ENCODE data around the gene POLL. TPM values are rescaled to one million over a fixed set of nuclear protein-coding genes. Genes with fewer than 3 reads are reported as not detected.

POLL gene
- total RNA-seq, 5 donors from 2014 or later (not counting 1 experiment from before 2014, with no cell fraction given) = 27.1 to 52.6 (median 43.4) TPM

GRCh38 chr10:101617102-101617823 lies 29.2 kb upstream of the POLL start:
- no peaks in the 10 kb centered on the region for H3K4me1 ChIP-seq (ENCODE audit: control insufficient read depth in 1 of 2, extremely low read depth in 1 of 2, insufficient read depth in 2 of 2, low read length in 2 of 2)
- no peaks in the 10 kb centered on the region for H3K9me3 ChIP-seq
- no peak for DNase-seq
- POLR2A ChIA-PET = no interaction called here
- H3K36me3 Mint-ChIP-seq = peaks cover 40% of the 10 kb centered on the region
- peak overlapping the region; percentile 31 to 53 for H3K27ac Mint-ChIP-seq
- H3K9me3 Mint-ChIP-seq = no peaks in the 10 kb centered on the region
- H3K4me3 ChIP-seq (ENCODE audit: control insufficient read depth in 1 of 2, extremely low read depth in 1 of 2, low read length in 1 of 2) = no peak overlapping the region
- peaks cover 23 to 85% of the 10 kb centered on the region in 2 donors for H3K36me3 ChIP-seq (ENCODE audit: control insufficient read depth in 2 of 2, extremely low read depth in 1 of 2, insufficient read depth in 1 of 2, low read length in 1 of 2)
- no peak for ATAC-seq (replicated peaks in 1 of 4)
- H3K4me1 Mint-ChIP-seq = peaks cover 0 to 6% (median 6%) of the 10 kb centered on the region in 3 donors
- H3K27me3 ChIP-seq (replicated peaks in 1 of 2; ENCODE audit: control insufficient read depth in 2 of 2, extremely low read depth in 1 of 2, insufficient read depth in 2 of 2, low read length in 1 of 2) = no peaks in the 10 kb centered on the region
- 97% methylated on average over 4 of the region's 8 CpGs for WGBS (ENCODE audit: insufficient coverage)
- CTCF ChIA-PET = interaction anchor here (0.5 to 0.6 kb wide), 2 partner anchors 537 to 1131 kb away, joined by 3 read pairs; no protein-coding TSS in a partner anchor
- no peak overlapping the region for H3K27ac ChIP-seq (ENCODE audit: low read length)
- no peaks in the 10 kb centered on the region for H3K27me3 Mint-ChIP-seq
- H3K4me3 Mint-ChIP-seq = no peak overlapping the region

GRCh38 chr10:101616415-101617101 lies 28.5 kb upstream of the POLL start:
- H3K36me3 Mint-ChIP-seq = peaks cover 36% of the 10 kb centered on the region
- no peak overlapping the region for H3K4me3 ChIP-seq (ENCODE audit: control insufficient read depth in 1 of 2, extremely low read depth in 1 of 2, low read length in 1 of 2)
- ChIA-PET CTCF (no interaction called here), POLR2A (no interaction called here)
- no peaks in the 10 kb centered on the region for H3K27me3 Mint-ChIP-seq
- no peaks in the 10 kb centered on the region for H3K9me3 Mint-ChIP-seq
- no peaks in the 10 kb centered on the region for H3K27me3 ChIP-seq (replicated peaks in 1 of 2; ENCODE audit: control insufficient read depth in 2 of 2, extremely low read depth in 1 of 2, insufficient read depth in 2 of 2, low read length in 1 of 2)
- no peaks in the 10 kb centered on the region for H3K9me3 ChIP-seq
- WGBS (ENCODE audit: insufficient coverage) = 99% methylated on average over 7 of the region's 9 CpGs
- peaks cover 22 to 86% of the 10 kb centered on the region in 2 donors for H3K36me3 ChIP-seq (ENCODE audit: control insufficient read depth in 2 of 2, extremely low read depth in 1 of 2, insufficient read depth in 1 of 2, low read length in 1 of 2)
- DNase-seq = no peak
- H3K4me1 ChIP-seq (ENCODE audit: control insufficient read depth in 1 of 2, extremely low read depth in 1 of 2, insufficient read depth in 2 of 2, low read length in 2 of 2) = no peaks in the 10 kb centered on the region
- no peak overlapping the region for H3K27ac Mint-ChIP-seq
- no peak overlapping the region for H3K27ac ChIP-seq (ENCODE audit: low read length)
- H3K4me3 Mint-ChIP-seq = no peak overlapping the region
- no peak for ATAC-seq (replicated peaks in 1 of 4)
- H3K4me1 Mint-ChIP-seq = peaks cover 0 to 6% (median 6%) of the 10 kb centered on the region in 3 donors

- Mint-ChIP-seq H3K4me3 (no peak overlapping the region), H3K36me3 (peaks cover 37% of the 10 kb centered on the region), H3K9me3 (no peaks in the 10 kb centered on the region), H3K4me1 (peaks cover 0 to 6% (median 6%) of the 10 kb centered on the region in 3 donors), H3K27ac (peak overlapping the region in 1 of 2 donors; percentile 25), H3K27me3 (no peaks in the 10 kb centered on the region)
- CTCF ChIA-PET = no interaction called here
- Histone ChIP-seq H3K9me3 (no peaks in the 10 kb centered on the region), H3K4me1 (ENCODE audit: control insufficient read depth in 1 of 2, extremely low read depth in 1 of 2, insufficient read depth in 2 of 2, low read length in 2 of 2) (no peaks in the 10 kb centered on the region), H3K27ac (ENCODE audit: low read length) (no peak overlapping the region), H3K4me3 (ENCODE audit: control insufficient read depth in 1 of 2, extremely low read depth in 1 of 2, low read length in 1 of 2) (no peak overlapping the region), H3K27me3 (replicated peaks in 1 of 2; ENCODE audit: control insufficient read depth in 2 of 2, extremely low read depth in 1 of 2, insufficient read depth in 2 of 2, low read length in 1 of 2) (no peaks in the 10 kb centered on the region), H3K36me3 (ENCODE audit: control insufficient read depth in 2 of 2, extremely low read depth in 1 of 2, insufficient read depth in 1 of 2, low read length in 1 of 2) (peaks cover 22 to 85% of the 10 kb centered on the region in 2 donors)
- POLR2A ChIA-PET = no interaction called here
- DNase-seq = no peak
- 92% methylated on average over 4 of the region's 5 CpGs for WGBS (ENCODE audit: insufficient coverage)
- no peak for ATAC-seq (replicated peaks in 1 of 4)
These were observed 27.6 kb upstream of the POLL start for GRCh38 chr10:101615525-101616116.

GRCh38 chr10:101614663-101615524 lies 26.8 kb upstream of the POLL start:
- peaks cover 33% of the 10 kb centered on the region for H3K36me3 Mint-ChIP-seq
- H3K27me3 Mint-ChIP-seq = no peaks in the 10 kb centered on the region
- ChIA-PET POLR2A (no interaction called here), CTCF (no interaction called here)
- ATAC-seq (replicated peaks in 1 of 4) = no peak
- H3K27ac Mint-ChIP-seq = no peak overlapping the region
- Histone ChIP-seq H3K4me3 (ENCODE audit: control insufficient read depth in 1 of 2, extremely low read depth in 1 of 2, low read length in 1 of 2) (no peak overlapping the region), H3K27ac (ENCODE audit: low read length) (no peak overlapping the region), H3K36me3 (ENCODE audit: control insufficient read depth in 2 of 2, extremely low read depth in 1 of 2, insufficient read depth in 1 of 2, low read length in 1 of 2) (peaks cover 19 to 83% of the 10 kb centered on the region in 2 donors), H3K4me1 (ENCODE audit: control insufficient read depth in 1 of 2, extremely low read depth in 1 of 2, insufficient read depth in 2 of 2, low read length in 2 of 2) (no peaks in the 10 kb centered on the region), H3K27me3 (replicated peaks in 1 of 2; ENCODE audit: control insufficient read depth in 2 of 2, extremely low read depth in 1 of 2, insufficient read depth in 2 of 2, low read length in 1 of 2) (no peaks in the 10 kb centered on the region), H3K9me3 (no peaks in the 10 kb centered on the region)
- H3K4me1 Mint-ChIP-seq = peaks cover 0 to 6% (median 6%) of the 10 kb centered on the region in 3 donors
- no peak for DNase-seq
- 94% methylated on average over 3 of the region's 13 CpGs for WGBS (ENCODE audit: insufficient coverage)
- no peaks in the 10 kb centered on the region for H3K9me3 Mint-ChIP-seq
- no peak overlapping the region for H3K4me3 Mint-ChIP-seq

GRCh38 chr10:101613646-101614045 lies 25.6 kb upstream of the POLL start:
- Mint-ChIP-seq H3K27ac (no peak overlapping the region), H3K9me3 (no peaks in the 10 kb centered on the region), H3K4me3 (no peak overlapping the region), H3K4me1 (peaks cover 0 to 6% (median 6%) of the 10 kb centered on the region in 3 donors), H3K27me3 (no peaks in the 10 kb centered on the region), H3K36me3 (peaks cover 41% of the 10 kb centered on the region)
- H3K27ac ChIP-seq (ENCODE audit: low read length) = no peak overlapping the region
- no peaks in the 10 kb centered on the region for H3K27me3 ChIP-seq (replicated peaks in 1 of 2; ENCODE audit: control insufficient read depth in 2 of 2, extremely low read depth in 1 of 2, insufficient read depth in 2 of 2, low read length in 1 of 2)
- H3K4me3 ChIP-seq (ENCODE audit: control insufficient read depth in 1 of 2, extremely low read depth in 1 of 2, low read length in 1 of 2) = no peak overlapping the region
- no peaks in the 10 kb centered on the region for H3K4me1 ChIP-seq (ENCODE audit: control insufficient read depth in 1 of 2, extremely low read depth in 1 of 2, insufficient read depth in 2 of 2, low read length in 2 of 2)
- POLR2A ChIA-PET = no interaction called here
- WGBS (ENCODE audit: insufficient coverage) = 75% methylated on average over 2 of the region's 3 CpGs
- H3K9me3 ChIP-seq = no peaks in the 10 kb centered on the region
- H3K36me3 ChIP-seq (ENCODE audit: control insufficient read depth in 2 of 2, extremely low read depth in 1 of 2, insufficient read depth in 1 of 2, low read length in 1 of 2) = peaks cover 25 to 87% of the 10 kb centered on the region in 2 donors
- DNase-seq (no peak), ATAC-seq (replicated peaks in 1 of 4) (no peak)
- CTCF ChIA-PET = no interaction called here

DNA sequence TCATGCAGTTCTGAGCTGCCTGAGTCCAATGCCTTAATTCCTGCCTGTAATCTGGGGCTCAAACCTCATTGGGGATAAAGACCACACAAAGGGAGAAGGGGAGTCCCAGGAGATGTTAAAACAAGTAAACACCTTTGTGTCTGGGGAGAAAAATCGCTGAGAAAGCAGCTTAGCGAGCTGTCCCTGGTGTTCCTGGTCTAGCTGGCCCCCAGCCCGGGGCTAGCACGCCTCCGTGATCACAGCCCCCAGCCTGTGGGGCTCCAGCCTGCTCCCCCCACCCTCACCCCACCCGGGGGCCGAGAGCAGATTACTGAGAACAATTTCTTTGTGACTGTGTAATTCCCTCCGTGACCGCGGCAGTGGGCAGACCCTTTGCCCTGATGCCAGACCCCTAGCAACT lies 24.8 kb upstream of the POLL start:
- H3K4me1 ChIP-seq (ENCODE audit: control insufficient read depth in 1 of 2, extremely low read depth in 1 of 2, insufficient read depth in 2 of 2, low read length in 2 of 2) = no peaks in the 10 kb centered on the region
- no peak overlapping the region for H3K4me3 ChIP-seq (ENCODE audit: control insufficient read depth in 1 of 2, extremely low read depth in 1 of 2, low read length in 1 of 2)
- no peak overlapping the region for H3K27ac ChIP-seq (ENCODE audit: low read length)
- H3K27me3 Mint-ChIP-seq = no peaks in the 10 kb centered on the region
- no peaks in the 10 kb centered on the region for H3K27me3 ChIP-seq (replicated peaks in 1 of 2; ENCODE audit: control insufficient read depth in 2 of 2, extremely low read depth in 1 of 2, insufficient read depth in 2 of 2, low read length in 1 of 2)
- CTCF ChIA-PET = no interaction called here
- 100% methylated on average over 3 of the region's 10 CpGs for WGBS (ENCODE audit: insufficient coverage)
- H3K36me3 ChIP-seq (ENCODE audit: control insufficient read depth in 2 of 2, extremely low read depth in 1 of 2, insufficient read depth in 1 of 2, low read length in 1 of 2) = peaks cover 25 to 87% of the 10 kb centered on the region in 2 donors
- no peak for ATAC-seq (replicated peaks in 1 of 4)
- no peak for DNase-seq
- H3K36me3 Mint-ChIP-seq = peaks cover 38% of the 10 kb centered on the region
- H3K27ac Mint-ChIP-seq = no peak overlapping the region
- no peaks in the 10 kb centered on the region for H3K9me3 ChIP-seq
- no peak overlapping the region for H3K4me3 Mint-ChIP-seq
- H3K9me3 Mint-ChIP-seq = no peaks in the 10 kb centered on the region
- peaks cover 0 to 4% (median under 1%) of the 10 kb centered on the region in 3 donors for H3K4me1 Mint-ChIP-seq
- POLR2A ChIA-PET = no interaction called here

Measured in T-cell (primary cell).